Activated CD8-positive, alpha-beta T cell treated with anti-CD3 and anti-CD28 coated beads for 36 hours (primary cell): ENCODE measurements around the gene WDR26. TPM values are rescaled to one million over a fixed set of nuclear protein-coding genes. Genes with fewer than 3 reads are reported as not detected.
"Not testable (repeated sequence)": the region's sequence is repeated elsewhere in the genome, so short reads cannot be mapped to it uniquely, and the experiment has no call there.

ENCODE experiments used
- ATAC-seq: fragments of 200-7000 bp; cut with Tn5 transposase; one replicate; pipeline ENCODE4 v1.10.0; 2021; ENCODE audit warnings: mild to moderate bottlenecking, moderate library complexity
- CTCF ChIA-PET: fragments of 350-600 bp; sonication (Branson Sonifier 250); formaldehyde crosslinking; loops from one replicate; lab custom pipeline; 2021; ENCODE audit warnings: antibody characterized with exemption; lab: Charles Lee
- POLR2A ChIA-PET: fragments of 350-600 bp; sonication (Branson Sonifier 250); formaldehyde crosslinking; loops from one replicate; lab custom pipeline; 2021; ENCODE audit warnings: antibody characterized with exemption; lab: Charles Lee
- DNase-seq: peaks from one replicate; pipeline ENCODE4 v3.0.0-alpha.2; 2020
- H3K27ac Mint-ChIP-seq: one replicate; pipeline ENCODE4 v1.8.0; 2021; ENCODE audit warnings: mild to moderate bottlenecking, mixed read lengths
- H3K27me3 Mint-ChIP-seq: one replicate; pipeline ENCODE4 v1.8.0; 2021; ENCODE audit warnings: mixed read lengths
- H3K36me3 Mint-ChIP-seq: one replicate; pipeline ENCODE4 v1.8.0; 2021; ENCODE audit warnings: low read depth, mixed read lengths
- H3K4me1 Mint-ChIP-seq: one replicate; pipeline ENCODE4 v1.8.0; 2021; ENCODE audit warnings: low read depth, mixed read lengths
- H3K4me3 Mint-ChIP-seq: one replicate; pipeline ENCODE4 v1.8.0; 2021; ENCODE audit warnings: mild to moderate bottlenecking, moderate library complexity, mixed read lengths
- H3K9me3 Mint-ChIP-seq: one replicate; pipeline ENCODE4 v1.8.0; 2021; ENCODE audit warnings: mixed read lengths
- CTCF ChIP-seq: fragments of 200-600 bp; IDR thresholded peaks from one replicate; pipeline ENCODE4 v1.8.0; 2022; ENCODE audit warnings: antibody characterized with exemption, mild to moderate bottlenecking
- intact Hi-C: fragments of 100-400 bp; cut with micrococcal nuclease; formaldehyde crosslinking; loops from one replicate; pipeline ENCODE4 v1.10.0; 2022
- total RNA-seq, 2 experiments: library from RNA; stranded (reverse); gene quantifications; one replicate each; pipeline ENCODE4 v1.2.3, GENCODE V29; 2021

Gene WDR26
- total RNA-seq = 10 to 100 TPM; 75.2 to 75.8 TPM

- POLR2A ChIA-PET = interaction anchor here (0.7 to 1.8 kb wide), 6 partner anchors 10 to 53 kb away, joined by 3 to 8 read pairs (median 4); no protein-coding TSS in a partner anchor
- Mint-ChIP-seq H3K4me1 (peaks cover 50% of the 10 kb centered on the region), H3K27me3 (no peaks in the 10 kb centered on the region), H3K9me3 (no peaks in the 10 kb centered on the region), H3K36me3 (peaks cover 30% of the 10 kb centered on the region), H3K27ac (peak within 1 kb of the TSS; percentile 99), H3K4me3 (peak within 1 kb of the TSS; percentile 96)
- CTCF ChIA-PET = interaction anchor here (1.4 to 2.9 kb wide), 2 partner anchors 8 to 23 kb away, joined by 3 to 13 read pairs; no protein-coding TSS in a partner anchor
- DNase-seq (peak; percentile 92), ATAC-seq (peak; percentile 90)
- intact Hi-C loops = no loop called here
- TF ChIP-seq CTCF = no peak
Observed at GRCh38 chr1:224434691-224435317, at the start of gene WDR26. TSS of gene WDR26 (minus strand) at chr1:224434797.

DNA sequence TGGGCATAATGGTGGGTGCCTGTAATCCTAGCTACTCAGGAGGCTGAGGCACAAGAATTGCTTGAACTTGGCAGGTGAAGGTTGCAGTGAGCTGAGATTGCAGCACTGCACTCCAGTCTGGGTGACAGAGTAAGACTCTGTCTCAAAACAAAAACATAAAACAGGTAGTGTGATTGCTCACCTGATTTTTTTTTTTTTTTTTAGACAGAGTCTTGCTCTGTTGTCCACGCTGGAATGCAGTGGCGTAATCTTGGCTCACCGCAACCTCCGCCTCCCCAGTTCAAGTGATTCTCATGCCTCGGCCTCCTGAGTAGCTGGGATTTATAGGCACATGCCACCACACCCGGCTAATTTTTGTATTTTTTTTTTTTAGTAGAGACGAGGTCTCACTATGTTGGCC is 48.6 kb upstream of the WDR26 start:
- H3K4me1 Mint-ChIP-seq, H3K4me3 Mint-ChIP-seq, POLR2A ChIA-PET, H3K27me3 Mint-ChIP-seq, H3K36me3 Mint-ChIP-seq, intact Hi-C loops, ATAC-seq, H3K9me3 Mint-ChIP-seq, DNase-seq, H3K27ac Mint-ChIP-seq: not testable (repeated sequence)
- CTCF ChIA-PET = interaction anchor here (2.3 kb wide), 1 partner anchor 30 kb away, joined by 8 read pairs; no protein-coding TSS in a partner anchor

GRCh38 chr1:224482619-224483018 is 48.0 kb upstream of the WDR26 start:
- POLR2A ChIA-PET = no interaction called here
- H3K4me3 Mint-ChIP-seq = no peak overlapping the region

GRCh38 chr1:224481601-224482000 is 47.0 kb upstream of the WDR26 start:
- Mint-ChIP-seq H3K4me1 (no peaks in the 10 kb centered on the region), H3K9me3 (peaks cover 2% of the 10 kb centered on the region), H3K27ac (no peak overlapping the region), H3K36me3 (no peaks in the 10 kb centered on the region), H3K27me3 (no peaks in the 10 kb centered on the region), H3K4me3 (no peak overlapping the region)
- intact Hi-C loops = no loop called here
- TF ChIP-seq CTCF = no peak
- ATAC-seq = no peak
- POLR2A ChIA-PET = no interaction called here
- CTCF ChIA-PET = interaction anchor here (1.0 to 2.3 kb wide), 2 partner anchors 22 to 32 kb away, joined by 3 to 8 read pairs; no protein-coding TSS in a partner anchor
- no peak for DNase-seq

More at GRCh38 chr1:224482619-224483018, 48.0 kb upstream of the WDR26 start:
- no peak for DNase-seq
- Mint-ChIP-seq H3K4me1 (no peaks in the 10 kb centered on the region), H3K27me3 (no peaks in the 10 kb centered on the region), H3K9me3 (peaks cover 2% of the 10 kb centered on the region), H3K27ac (no peak overlapping the region), H3K36me3 (no peaks in the 10 kb centered on the region)
- intact Hi-C loops = no loop called here
- no peak for ATAC-seq
- CTCF ChIA-PET = interaction anchor here (2.3 kb wide), 1 partner anchor 31 kb away, joined by 8 read pairs; no protein-coding TSS in a partner anchor
- no peak for TF ChIP-seq CTCF

DNA sequence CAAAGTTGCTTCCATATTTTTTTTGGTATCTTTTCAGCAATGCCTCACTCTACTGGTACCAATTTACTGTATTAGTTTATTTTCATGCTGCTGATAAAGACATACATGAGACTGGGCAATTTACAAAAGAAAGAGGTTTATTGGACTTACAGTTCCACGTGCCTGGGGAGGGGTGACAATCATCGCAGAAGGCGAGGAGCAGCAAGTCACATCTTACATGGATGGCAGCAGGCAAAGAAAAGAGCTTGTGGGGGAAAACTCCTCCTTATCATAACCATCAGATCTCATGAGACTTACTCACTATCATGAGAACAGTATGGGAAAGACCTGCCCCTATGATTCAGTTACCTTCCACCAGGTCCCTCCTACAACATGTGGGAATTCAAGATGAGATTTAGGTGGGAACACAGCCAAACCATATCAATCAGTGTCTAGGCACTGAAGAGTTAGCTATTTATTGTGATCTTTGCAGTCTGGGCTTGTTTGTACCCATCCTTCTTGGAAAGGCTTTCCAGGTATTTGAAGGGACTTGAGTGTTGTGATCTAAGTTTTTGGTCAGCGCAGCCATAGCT is 46.4 kb upstream of the WDR26 start:
- DNase-seq, H3K27ac Mint-ChIP-seq, intact Hi-C loops, H3K9me3 Mint-ChIP-seq, H3K27me3 Mint-ChIP-seq, H3K4me1 Mint-ChIP-seq, ATAC-seq, H3K4me3 Mint-ChIP-seq, POLR2A ChIA-PET, H3K36me3 Mint-ChIP-seq: not testable (repeated sequence)
- CTCF ChIA-PET = interaction anchor here (2.3 kb wide), 1 partner anchor 33 kb away, joined by 8 read pairs; no protein-coding TSS in a partner anchor

GRCh38 chr1:224480200-224480599 is 45.6 kb upstream of the WDR26 start:
- POLR2A ChIA-PET, ATAC-seq, H3K27ac Mint-ChIP-seq, H3K4me1 Mint-ChIP-seq, intact Hi-C loops, H3K9me3 Mint-ChIP-seq, H3K27me3 Mint-ChIP-seq, DNase-seq, H3K4me3 Mint-ChIP-seq, H3K36me3 Mint-ChIP-seq: not testable (repeated sequence)
- CTCF ChIA-PET = interaction anchor here (0.7 kb wide), 1 partner anchor 33 kb away, joined by 4 read pairs; no protein-coding TSS in a partner anchor
